RWPE2 (cell line): ENCODE measurements around the gene MRPL37.
"Not testable (repeated sequence)": the region's sequence is repeated elsewhere in the genome, so short reads cannot be mapped to it uniquely, and the experiment has no call there.

Experiments used
- ATAC-seq: fragments of 200-7000 bp; cut with Tn5 transposase; 3 replicates; pipeline ENCODE4 v1.9.1; 2021; ENCODE audit warnings: low read depth
- DNase-seq: peaks from one replicate; pipeline ENCODE4 v3.0.0-alpha.2; 2020; ENCODE audit warnings: low spot score
- H3K27ac ChIP-seq: fragments of 450-650 bp; 2 replicates; pipeline ENCODE4 v1.5.1; 2017; ENCODE audit warnings: mild to moderate bottlenecking; ENCODE audit not compliant: poor library complexity, severe bottlenecking
- H3K27me3 ChIP-seq: fragments of 250-450 bp; sonication (Bioruptor Pico); 2 replicates; pipeline ENCODE4 v1.5.1; 2021; ENCODE audit warnings: mild to moderate bottlenecking, moderate library complexity; ENCODE audit not compliant: insufficient read depth, poor library complexity, severe bottlenecking
- H3K36me3 ChIP-seq: fragments of 250-450 bp; sonication (Bioruptor Pico); 2 replicates; pipeline ENCODE4 v1.5.1; 2020; ENCODE audit warnings: low read depth, mild to moderate bottlenecking, moderate library complexity
- H3K4me1 ChIP-seq: fragments of 250-450 bp; sonication (Bioruptor Pico); 2 replicates; pipeline ENCODE4 v1.5.1; 2021; ENCODE audit warnings: mild to moderate bottlenecking, moderate library complexity; ENCODE audit not compliant: insufficient read depth, poor library complexity, severe bottlenecking
- H3K4me3 ChIP-seq: fragments of 250-450 bp; sonication (Bioruptor Pico); 2 replicates; pipeline ENCODE4 v1.5.1; 2021; ENCODE audit warnings: mild to moderate bottlenecking, moderate library complexity; ENCODE audit not compliant: severe bottlenecking
- H3K9me3 ChIP-seq: fragments of 250-450 bp; sonication (Bioruptor Pico); 2 replicates; pipeline ENCODE4 v1.5.1; 2021; ENCODE audit warnings: mild to moderate bottlenecking, moderate library complexity; ENCODE audit not compliant: severe bottlenecking
- TF ChIP-seq, protein P1 (sequence below): fragments of 450-650 bp; IDR thresholded peaks from one replicate; pipeline ENCODE4 v1.5.1; 2017; ENCODE audit warnings: mild to moderate bottlenecking, moderate library complexity; ENCODE audit not compliant: poor library complexity, severe bottlenecking

Gene MRPL37

DNA sequence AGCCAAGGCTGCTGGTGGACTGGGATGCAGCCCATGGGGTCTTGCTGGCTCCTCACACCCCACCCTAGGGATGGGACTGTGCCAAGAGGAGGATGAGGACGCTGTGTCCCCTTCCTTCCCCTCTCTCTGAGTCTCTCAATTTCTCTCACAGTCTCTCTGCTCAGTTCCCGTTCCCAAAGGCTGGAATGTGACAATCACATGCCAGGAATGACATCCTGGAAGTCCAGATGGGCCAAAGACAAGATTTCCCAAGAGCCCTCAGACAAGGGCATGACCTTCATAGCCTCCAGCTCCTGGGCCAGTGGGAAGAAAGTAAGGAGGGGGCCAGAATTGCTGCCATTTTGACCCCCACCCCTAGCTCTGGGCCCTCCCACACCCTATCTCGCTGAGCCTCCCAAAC lies 39.6 kb upstream of the MRPL37 start:
- TF ChIP-seq, protein P1, sequence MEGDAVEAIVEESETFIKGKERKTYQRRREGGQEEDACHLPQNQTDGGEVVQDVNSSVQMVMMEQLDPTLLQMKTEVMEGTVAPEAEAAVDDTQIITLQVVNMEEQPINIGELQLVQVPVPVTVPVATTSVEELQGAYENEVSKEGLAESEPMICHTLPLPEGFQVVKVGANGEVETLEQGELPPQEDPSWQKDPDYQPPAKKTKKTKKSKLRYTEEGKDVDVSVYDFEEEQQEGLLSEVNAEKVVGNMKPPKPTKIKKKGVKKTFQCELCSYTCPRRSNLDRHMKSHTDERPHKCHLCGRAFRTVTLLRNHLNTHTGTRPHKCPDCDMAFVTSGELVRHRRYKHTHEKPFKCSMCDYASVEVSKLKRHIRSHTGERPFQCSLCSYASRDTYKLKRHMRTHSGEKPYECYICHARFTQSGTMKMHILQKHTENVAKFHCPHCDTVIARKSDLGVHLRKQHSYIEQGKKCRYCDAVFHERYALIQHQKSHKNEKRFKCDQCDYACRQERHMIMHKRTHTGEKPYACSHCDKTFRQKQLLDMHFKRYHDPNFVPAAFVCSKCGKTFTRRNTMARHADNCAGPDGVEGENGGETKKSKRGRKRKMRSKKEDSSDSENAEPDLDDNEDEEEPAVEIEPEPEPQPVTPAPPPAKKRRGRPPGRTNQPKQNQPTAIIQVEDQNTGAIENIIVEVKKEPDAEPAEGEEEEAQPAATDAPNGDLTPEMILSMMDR = no peak
- DNase-seq = no peak
- Histone ChIP-seq H3K36me3 (no peaks in the 10 kb centered on the region), H3K4me3 (no peak overlapping the region), H3K27ac (no peak overlapping the region), H3K9me3 (no peaks in the 10 kb centered on the region), H3K4me1 (no peaks in the 10 kb centered on the region), H3K27me3 (no peaks in the 10 kb centered on the region)
- ATAC-seq = no peak

DNA sequence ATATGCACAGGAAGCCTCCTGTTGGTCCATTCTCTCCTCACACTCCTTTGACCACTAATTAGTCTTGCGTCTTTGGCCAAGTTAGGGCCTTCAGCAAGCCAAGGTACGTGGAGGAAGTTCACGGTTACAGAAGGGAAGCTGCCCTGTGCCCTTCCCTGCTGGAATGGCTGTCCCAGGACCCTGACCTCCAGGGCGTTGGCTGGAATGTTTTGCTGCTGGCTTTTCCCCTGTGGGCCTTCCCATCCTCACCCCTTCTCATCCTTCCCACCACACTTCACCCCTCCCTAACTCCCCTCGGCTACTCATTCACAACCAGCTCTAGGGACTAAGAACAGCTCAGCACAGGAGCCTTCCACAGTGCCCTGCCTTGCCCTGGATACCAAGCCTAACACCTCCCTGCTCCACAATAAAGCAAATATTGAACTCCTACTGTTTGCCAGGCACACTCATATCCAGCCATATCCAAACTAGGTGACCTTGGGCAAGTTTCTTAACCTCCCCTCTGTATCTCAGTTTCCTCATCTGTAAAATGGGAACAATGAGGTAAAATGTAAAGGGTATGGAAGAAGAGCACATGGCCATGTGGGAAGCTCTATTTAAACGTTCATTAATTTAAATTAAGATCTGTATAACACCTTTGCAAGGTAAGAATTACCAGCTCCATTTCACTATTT lies 38.3 kb upstream of the MRPL37 start:
- no peaks in the 10 kb centered on the region for H3K4me1 ChIP-seq
- no peak for DNase-seq
- H3K9me3 ChIP-seq = no peaks in the 10 kb centered on the region
- no peak overlapping the region for H3K27ac ChIP-seq
- no peak for ATAC-seq
- no peaks in the 10 kb centered on the region for H3K27me3 ChIP-seq
- TF ChIP-seq, protein P1 = no peak
- no peaks in the 10 kb centered on the region for H3K36me3 ChIP-seq
- H3K4me3 ChIP-seq = no peak overlapping the region

DNA sequence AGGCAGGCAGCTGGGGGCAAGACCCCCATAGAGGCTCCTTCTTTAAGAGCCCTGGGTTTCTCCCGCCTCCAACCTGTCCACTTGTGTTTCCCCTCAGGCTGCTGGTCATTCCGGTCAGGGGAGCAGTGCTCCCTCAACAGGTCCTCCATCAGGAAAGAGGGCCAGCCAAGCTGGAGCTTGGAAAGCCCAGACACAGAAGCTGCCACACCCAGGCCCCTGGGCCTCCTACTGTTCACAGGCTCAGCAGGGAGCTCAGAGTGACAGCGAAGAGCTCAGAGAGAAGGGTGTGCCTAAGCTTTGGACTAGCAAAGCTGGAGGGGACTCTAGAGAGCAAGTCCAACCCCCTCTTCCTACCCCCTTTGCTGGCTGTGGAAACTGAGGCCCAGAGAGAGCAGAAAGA lies 36.9 kb upstream of the MRPL37 start:
- H3K4me1 ChIP-seq = peaks cover 11% of the 10 kb centered on the region
- TF ChIP-seq, protein P1 = no peak
- H3K36me3 ChIP-seq = no peaks in the 10 kb centered on the region
- no peaks in the 10 kb centered on the region for H3K9me3 ChIP-seq
- H3K4me3 ChIP-seq = no peak overlapping the region
- DNase-seq (no peak), ATAC-seq (no peak)
- no peak overlapping the region for H3K27ac ChIP-seq
- H3K27me3 ChIP-seq = no peaks in the 10 kb centered on the region

DNA sequence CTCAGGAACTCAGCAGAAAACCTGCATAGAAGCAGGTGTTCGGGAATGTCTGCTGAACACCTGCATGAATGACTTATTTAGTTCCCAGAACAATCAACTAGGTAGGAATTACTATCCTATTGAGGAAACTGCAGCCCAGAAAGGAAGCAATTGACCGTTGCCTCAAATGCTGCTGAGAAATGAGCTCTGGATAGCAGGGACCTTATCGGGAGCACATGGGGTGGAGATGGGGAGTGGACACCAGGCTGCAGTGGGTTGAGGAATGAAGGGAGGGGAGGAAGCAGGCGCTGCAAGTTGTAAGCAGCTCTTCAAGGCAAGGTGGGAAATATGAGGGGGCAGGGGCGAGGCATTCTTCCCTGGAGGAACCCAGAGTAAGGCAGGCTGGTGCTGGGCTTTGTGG lies 36.4 kb upstream of the MRPL37 start:
- DNase-seq (peak; percentile 38), ATAC-seq (no peak)
- H3K9me3 ChIP-seq = no peaks in the 10 kb centered on the region
- TF ChIP-seq, protein P1 = no peak
- no peaks in the 10 kb centered on the region for H3K36me3 ChIP-seq
- no peak overlapping the region for H3K27ac ChIP-seq
- no peak overlapping the region for H3K4me3 ChIP-seq
- H3K4me1 ChIP-seq = peaks cover 15% of the 10 kb centered on the region
- H3K27me3 ChIP-seq = no peaks in the 10 kb centered on the region

DNA sequence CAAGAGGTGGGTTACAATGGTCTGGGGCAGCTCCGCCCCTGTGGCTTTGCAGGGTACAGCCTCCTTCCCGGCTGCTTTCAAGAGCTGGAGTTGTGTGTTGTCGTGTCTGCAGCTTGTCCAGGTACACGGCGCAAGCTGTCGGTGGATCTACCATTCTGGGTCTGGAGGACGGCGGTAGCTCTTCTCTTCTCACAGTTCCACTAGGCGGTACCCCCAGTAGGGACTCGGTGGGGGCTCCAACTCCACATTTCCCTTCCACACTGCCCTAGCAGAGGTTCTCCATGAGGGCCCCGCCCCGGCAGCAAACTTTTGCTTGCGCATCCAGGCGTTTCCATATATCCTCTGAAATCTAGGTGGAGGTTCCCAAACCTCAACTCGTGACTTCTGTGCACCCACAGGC lies 34.8 kb upstream of the MRPL37 start:
- TF ChIP-seq, protein P1 = no peak
- H3K4me3 ChIP-seq = no peak overlapping the region
- H3K27ac ChIP-seq = no peak overlapping the region
- H3K27me3 ChIP-seq = no peaks in the 10 kb centered on the region
- DNase-seq = peak; percentile 24
- no peaks in the 10 kb centered on the region for H3K36me3 ChIP-seq
- H3K4me1 ChIP-seq = peaks cover 15% of the 10 kb centered on the region
- H3K9me3 ChIP-seq = no peaks in the 10 kb centered on the region
- ATAC-seq = no peak

DNA sequence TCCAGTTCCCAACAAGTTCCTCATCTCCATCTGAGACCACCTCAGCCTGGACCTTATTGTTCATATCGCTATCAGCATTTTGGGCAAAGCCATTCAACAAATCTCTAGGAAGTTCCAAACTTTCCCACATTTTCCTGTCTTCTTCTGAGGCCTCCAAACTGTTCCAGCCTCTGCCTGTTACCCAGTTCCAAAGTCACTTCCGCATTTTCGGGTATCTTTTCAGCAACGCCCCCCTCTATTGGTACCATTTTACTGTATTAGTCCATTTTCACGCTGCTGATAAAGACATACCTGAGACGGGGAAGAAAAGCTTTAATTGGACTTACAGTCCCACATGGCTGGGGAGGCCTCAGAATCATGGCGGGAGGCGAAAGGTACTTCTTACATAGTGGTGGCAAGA lies 33.6 kb upstream of the MRPL37 start:
- H3K9me3 ChIP-seq, H3K4me3 ChIP-seq, H3K27me3 ChIP-seq, H3K36me3 ChIP-seq, ATAC-seq, DNase-seq, H3K27ac ChIP-seq: not testable (repeated sequence)
- peaks cover 15% of the 10 kb centered on the region for H3K4me1 ChIP-seq
